ENCODE results near the gene CAPN15. TPM values are rescaled to one million over a fixed set of nuclear protein-coding genes. Genes with fewer than 3 reads are reported as not detected.

CAPN15 gene
- total RNA-seq, 1 donor from 2014 or later = 56.1 TPM

- Mint-ChIP-seq H3K4me1 (ENCODE audit: low read depth, unreplicated experiment) (peaks cover 17% of the 10 kb centered on the region), H3K27ac (ENCODE audit: unreplicated experiment) (no peak overlapping the region), H3K27me3 (ENCODE audit: unreplicated experiment) (peaks cover 3% of the 10 kb centered on the region), H3K4me3 (ENCODE audit: unreplicated experiment) (no peak overlapping the region), H3K36me3 (ENCODE audit: unreplicated experiment) (no peaks in the 10 kb centered on the region), H3K9me3 (ENCODE audit: unreplicated experiment) (peaks cover 2% of the 10 kb centered on the region)
- TF ChIP-seq CTCF (IDR thresholded peaks at IDR 0.05; ENCODE audit: partially characterized antibody, unreplicated experiment) = no peak
- no peak for DNase-seq
Measured at GRCh38 chr16:515175-515938, 12.2 kb upstream of the CAPN15 start.

DNA sequence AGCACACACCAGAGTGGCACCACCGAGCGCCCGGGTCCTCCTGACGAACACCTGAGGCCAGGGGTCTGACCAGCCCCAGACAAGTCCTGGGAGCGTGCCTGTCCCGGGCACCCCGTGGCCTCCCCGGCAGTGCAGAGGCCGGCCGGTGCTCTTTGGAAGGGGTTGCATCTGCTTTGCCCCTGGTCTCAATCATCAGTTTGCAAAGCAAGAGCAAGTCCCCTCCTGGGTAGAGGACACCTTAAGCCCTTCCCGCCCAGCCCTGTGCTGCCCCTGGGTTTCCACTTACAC is 11.6 kb upstream of the CAPN15 start:
- Mint-ChIP-seq H3K27me3 (ENCODE audit: unreplicated experiment) (peaks cover 3% of the 10 kb centered on the region), H3K36me3 (ENCODE audit: unreplicated experiment) (no peaks in the 10 kb centered on the region), H3K4me3 (ENCODE audit: unreplicated experiment) (no peak overlapping the region), H3K4me1 (ENCODE audit: low read depth, unreplicated experiment) (peaks cover 17% of the 10 kb centered on the region), H3K27ac (ENCODE audit: unreplicated experiment) (no peak overlapping the region), H3K9me3 (ENCODE audit: unreplicated experiment) (no peaks in the 10 kb centered on the region)
- TF ChIP-seq CTCF (IDR thresholded peaks at IDR 0.05; ENCODE audit: partially characterized antibody, unreplicated experiment) = no peak
- DNase-seq = no peak

- peaks cover 17% of the 10 kb centered on the region for H3K4me1 Mint-ChIP-seq (ENCODE audit: low read depth, unreplicated experiment)
- no peaks in the 10 kb centered on the region for H3K36me3 Mint-ChIP-seq (ENCODE audit: unreplicated experiment)
- no peak for DNase-seq
- H3K9me3 Mint-ChIP-seq (ENCODE audit: unreplicated experiment) = no peaks in the 10 kb centered on the region
- no peak overlapping the region for H3K4me3 Mint-ChIP-seq (ENCODE audit: unreplicated experiment)
- no peak overlapping the region for H3K27ac Mint-ChIP-seq (ENCODE audit: unreplicated experiment)
- peaks cover 3% of the 10 kb centered on the region for H3K27me3 Mint-ChIP-seq (ENCODE audit: unreplicated experiment)
- TF ChIP-seq CTCF (IDR thresholded peaks at IDR 0.05; ENCODE audit: partially characterized antibody, unreplicated experiment) = no peak
Measured at GRCh38 chr16:516301-516700, 11.2 kb upstream of the CAPN15 start.

DNA sequence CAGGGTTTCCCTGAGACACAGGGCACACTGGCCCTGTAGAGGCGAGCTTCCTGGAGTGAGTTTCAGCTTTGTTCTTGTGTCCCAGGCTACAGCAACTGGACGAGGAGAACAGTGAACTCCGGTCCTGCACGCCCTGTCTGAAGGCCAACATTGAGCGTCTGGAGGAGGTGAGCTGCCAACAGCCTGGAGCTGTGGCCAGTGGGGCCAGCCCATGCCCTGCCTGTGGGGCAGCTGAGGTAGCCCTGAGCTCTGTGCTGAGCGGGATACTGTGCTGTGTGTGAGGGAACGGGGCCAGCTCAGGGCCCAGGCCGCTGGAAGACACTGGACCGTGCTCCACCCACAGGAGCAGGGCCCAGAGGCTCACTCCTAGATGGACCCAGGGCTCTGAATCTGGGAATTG is 8.7 kb upstream of the CAPN15 start:
- Mint-ChIP-seq H3K4me3 (ENCODE audit: unreplicated experiment) (no peak overlapping the region), H3K27me3 (ENCODE audit: unreplicated experiment) (peaks cover 10% of the 10 kb centered on the region), H3K9me3 (ENCODE audit: unreplicated experiment) (peaks cover 9% of the 10 kb centered on the region), H3K27ac (ENCODE audit: unreplicated experiment) (peak overlapping the region; percentile 52), H3K4me1 (ENCODE audit: low read depth, unreplicated experiment) (peaks cover 10% of the 10 kb centered on the region), H3K36me3 (ENCODE audit: unreplicated experiment) (no peaks in the 10 kb centered on the region)
- DNase-seq = no peak
- no peak for TF ChIP-seq CTCF (IDR thresholded peaks at IDR 0.05; ENCODE audit: partially characterized antibody, unreplicated experiment)

DNA sequence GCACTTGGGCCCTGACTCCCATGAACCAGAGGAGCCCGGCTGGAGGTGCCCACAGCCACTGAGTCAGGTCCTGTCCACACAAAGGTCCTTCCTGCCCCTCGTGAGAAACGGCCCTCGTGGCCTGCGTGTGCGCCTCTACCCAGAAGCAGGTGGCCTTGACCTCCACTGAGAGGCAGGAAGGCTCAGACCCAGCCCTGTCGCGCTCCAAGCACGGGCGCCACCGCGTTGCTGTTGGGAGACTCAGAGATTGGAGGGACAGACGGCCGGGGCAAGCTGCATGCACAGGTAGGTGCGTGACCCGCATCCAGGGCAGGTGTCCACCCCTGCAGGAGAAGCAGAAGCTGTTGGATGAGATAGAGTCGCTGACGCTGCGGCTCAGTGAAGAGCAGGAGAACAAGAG is 8.1 kb upstream of the CAPN15 start:
- TF ChIP-seq CTCF (IDR thresholded peaks at IDR 0.05; ENCODE audit: partially characterized antibody, unreplicated experiment) = no peak
- Mint-ChIP-seq H3K27me3 (ENCODE audit: unreplicated experiment) (peaks cover 7% of the 10 kb centered on the region), H3K4me3 (ENCODE audit: unreplicated experiment) (no peak overlapping the region), H3K27ac (ENCODE audit: unreplicated experiment) (no peak overlapping the region), H3K4me1 (ENCODE audit: low read depth, unreplicated experiment) (peaks cover 4% of the 10 kb centered on the region), H3K36me3 (ENCODE audit: unreplicated experiment) (no peaks in the 10 kb centered on the region), H3K9me3 (ENCODE audit: unreplicated experiment) (peaks cover 13% of the 10 kb centered on the region)
- DNase-seq = no peak
